ENCODE results near the gene CYP4B1. TPM values are rescaled to one million over a fixed set of nuclear protein-coding genes. Genes with fewer than 3 reads are reported as not detected.

Gene CYP4B1
- total RNA-seq, 1 donor from 2014 or later, result not detected

DNA sequence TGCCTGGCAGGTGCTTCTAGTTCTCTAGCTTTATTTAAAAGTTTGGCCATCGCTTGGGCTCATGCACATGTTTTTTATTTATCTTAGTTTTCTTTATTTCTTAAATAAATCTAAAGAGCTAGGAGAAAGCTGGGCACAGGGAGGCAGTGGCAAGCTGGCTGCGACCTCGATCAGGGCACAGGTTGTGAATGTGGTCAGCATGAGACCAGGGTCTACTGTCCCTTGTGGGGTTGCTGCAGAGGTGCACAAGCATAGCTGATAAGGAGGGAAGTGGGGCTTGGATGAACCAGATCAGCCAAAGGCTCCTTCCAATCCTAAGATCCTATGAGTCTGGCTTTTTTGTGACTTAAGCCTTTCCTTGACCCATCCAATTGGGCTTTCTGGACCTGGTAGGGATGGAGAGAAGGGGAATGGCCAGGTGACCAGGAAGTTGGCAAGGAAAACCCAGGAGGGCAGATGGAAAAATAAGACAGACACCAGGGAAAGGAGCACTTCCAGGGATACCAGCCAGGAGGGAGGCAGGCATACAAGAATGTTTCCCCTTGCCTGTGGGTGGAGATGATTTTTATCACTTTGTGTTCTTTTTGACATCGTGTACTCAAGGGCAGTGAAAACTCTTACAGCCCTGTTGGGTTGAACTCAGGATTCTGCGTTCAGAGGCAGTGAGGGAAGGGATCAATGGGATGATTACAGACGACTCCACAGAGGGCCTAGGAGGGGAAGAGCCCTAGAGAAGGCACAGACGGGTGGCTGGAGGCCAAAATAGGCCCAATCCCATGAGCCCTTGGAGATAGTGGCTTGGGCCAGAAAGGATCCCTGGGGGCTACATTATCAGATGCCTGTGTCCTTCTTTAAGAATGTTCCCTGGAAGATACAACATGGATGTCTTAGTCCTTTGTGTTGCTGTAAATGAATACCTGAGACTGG is 8.5 kb downstream of the CYP4B1 start:
- intact Hi-C loops (cut with micrococcal nuclease), result no loop called here

DNA sequence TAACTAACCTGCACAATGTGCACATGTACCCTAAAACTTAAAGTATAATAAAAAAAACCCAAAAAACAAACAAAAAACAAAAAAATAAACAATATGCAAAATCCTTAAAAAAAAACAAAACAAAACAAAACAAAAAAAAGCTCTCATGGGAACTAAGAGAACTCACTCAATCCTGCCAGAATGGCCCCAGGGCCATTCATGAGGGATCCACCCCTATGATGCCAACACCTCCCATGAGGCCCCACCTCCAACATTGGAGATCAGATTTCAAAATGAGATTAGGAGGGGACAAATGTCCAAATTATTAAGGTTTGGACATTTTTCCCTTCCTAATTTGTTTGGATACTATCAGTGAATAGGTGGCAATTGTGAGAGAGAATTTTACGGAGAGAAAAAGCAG is 10.2 kb downstream of the CYP4B1 start:
- H3K27me3 Mint-ChIP-seq, result peaks cover 8% of the 10 kb centered on the region
- POLR2A ChIA-PET, result no interaction called here
- H3K36me3 Mint-ChIP-seq (ENCODE audit: low read depth), result no peaks in the 10 kb centered on the region
- peaks cover 3% of the 10 kb centered on the region for H3K9me3 Mint-ChIP-seq
- H3K4me1 Mint-ChIP-seq, result no peaks in the 10 kb centered on the region
- DNase-seq, result no peak
- no peak for ATAC-seq (ENCODE audit: low read depth)
- intact Hi-C loops (cut with micrococcal nuclease), result no loop called here
- no peak overlapping the region for H3K27ac Mint-ChIP-seq
- no peak overlapping the region for H3K4me3 Mint-ChIP-seq
- TF ChIP-seq CTCF (IDR thresholded peaks at IDR 0.05), result no peak
- CTCF ChIA-PET, result no interaction called here

More for the DNA sequence above, 8.5 kb downstream of the CYP4B1 start:
- H3K4me1 Mint-ChIP-seq, result no peaks in the 10 kb centered on the region
- CTCF ChIA-PET, result no interaction called here
- POLR2A ChIA-PET, result no interaction called here
- no peak overlapping the region for H3K27ac Mint-ChIP-seq
- no peaks in the 10 kb centered on the region for H3K36me3 Mint-ChIP-seq (ENCODE audit: low read depth)
- no peak for DNase-seq
- H3K9me3 Mint-ChIP-seq, result peaks cover 3% of the 10 kb centered on the region
- H3K27me3 Mint-ChIP-seq, result peaks cover 8% of the 10 kb centered on the region
- no peak overlapping the region for H3K4me3 Mint-ChIP-seq
- no peak for ATAC-seq (ENCODE audit: low read depth)
- TF ChIP-seq CTCF (IDR thresholded peaks at IDR 0.05), result no peak

DNA sequence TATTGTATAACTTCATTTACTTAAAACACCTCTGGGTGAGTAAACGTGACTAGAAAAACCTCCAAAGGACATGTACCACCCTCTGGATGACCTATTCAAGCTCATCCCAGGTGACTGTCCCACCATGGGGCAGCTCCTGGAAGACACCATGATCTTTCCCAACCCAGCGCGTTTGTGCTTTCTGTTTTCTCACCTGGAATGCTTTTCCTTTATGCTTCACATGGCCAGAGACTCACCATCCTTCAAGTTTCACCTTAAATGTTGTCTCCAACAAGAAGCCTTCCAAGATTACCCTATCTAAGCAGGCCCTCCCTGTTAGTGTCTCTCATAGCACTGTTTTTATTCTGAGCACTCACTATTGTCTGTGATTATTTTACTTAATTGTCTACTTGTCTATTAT is 11.1 kb downstream of the CYP4B1 start:
- POLR2A ChIA-PET, result no interaction called here
- ATAC-seq (ENCODE audit: low read depth), result no peak
- no peak for DNase-seq
- H3K4me3 Mint-ChIP-seq, result no peak overlapping the region
- H3K9me3 Mint-ChIP-seq, result peaks cover 3% of the 10 kb centered on the region
- intact Hi-C loops (cut with micrococcal nuclease), result no loop called here
- peaks cover 8% of the 10 kb centered on the region for H3K27me3 Mint-ChIP-seq
- TF ChIP-seq CTCF (IDR thresholded peaks at IDR 0.05), result no peak
- H3K27ac Mint-ChIP-seq, result no peak overlapping the region
- H3K36me3 Mint-ChIP-seq (ENCODE audit: low read depth), result no peaks in the 10 kb centered on the region
- no peaks in the 10 kb centered on the region for H3K4me1 Mint-ChIP-seq
- CTCF ChIA-PET, result no interaction called here

DNA sequence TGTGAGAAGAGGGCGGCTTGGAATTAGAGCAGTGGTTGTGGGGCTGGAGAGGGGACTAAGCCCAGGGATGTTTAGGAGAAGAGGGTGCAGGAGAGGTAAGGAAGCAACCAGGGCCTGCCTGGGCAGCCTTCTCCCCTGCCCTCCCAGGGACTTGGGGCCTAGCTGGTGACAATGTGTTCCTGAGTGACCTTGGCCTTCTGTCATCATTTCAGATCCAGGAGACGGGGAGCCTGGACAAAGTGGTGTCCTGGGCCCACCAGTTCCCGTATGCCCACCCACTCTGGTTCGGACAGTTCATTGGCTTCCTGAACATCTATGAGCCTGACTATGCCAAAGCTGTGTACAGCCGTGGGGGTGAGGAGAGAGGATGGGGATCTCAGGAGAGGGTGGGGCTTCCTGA is 11.8 kb downstream of the CYP4B1 start:
- TF ChIP-seq CTCF (IDR thresholded peaks at IDR 0.05), result no peak
- ChIA-PET POLR2A (no interaction called here), CTCF (no interaction called here)

DNA sequence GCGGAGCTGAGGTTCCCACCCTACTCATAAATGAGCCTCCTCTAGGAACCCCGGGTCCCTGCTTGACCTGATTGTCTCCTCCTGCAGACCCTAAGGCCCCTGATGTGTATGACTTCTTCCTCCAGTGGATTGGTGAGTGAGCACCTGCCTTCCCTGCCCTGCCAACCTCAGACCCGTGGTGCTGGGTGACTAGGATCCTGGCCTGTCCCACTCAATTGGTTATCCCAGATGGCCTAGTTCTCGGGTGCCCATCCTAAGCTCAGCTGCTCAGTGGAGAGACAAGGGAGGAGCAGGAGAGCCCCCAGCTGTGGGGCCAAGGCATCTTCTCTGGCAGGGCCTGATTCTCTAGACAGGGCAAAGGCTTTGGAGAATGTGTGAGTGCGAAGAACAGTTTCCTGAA is 12.2 kb downstream of the CYP4B1 start:
- Mint-ChIP-seq H3K27me3 (peaks cover 8% of the 10 kb centered on the region), H3K4me1 (no peaks in the 10 kb centered on the region), H3K27ac (no peak overlapping the region), H3K9me3 (peaks cover 3% of the 10 kb centered on the region), H3K36me3 (ENCODE audit: low read depth) (no peaks in the 10 kb centered on the region), H3K4me3 (no peak overlapping the region)
- CTCF ChIA-PET, result no interaction called here
- DNase-seq, result no peak
- intact Hi-C loops (cut with micrococcal nuclease), result no loop called here
- no peak for TF ChIP-seq CTCF (IDR thresholded peaks at IDR 0.05)
- ATAC-seq (ENCODE audit: low read depth), result no peak
- POLR2A ChIA-PET, result no interaction called here

More for the DNA sequence above, 11.8 kb downstream of the CYP4B1 start:
- intact Hi-C loops (cut with micrococcal nuclease), result no loop called here
- no peak for ATAC-seq (ENCODE audit: low read depth)
- peaks cover 8% of the 10 kb centered on the region for H3K27me3 Mint-ChIP-seq
- no peak for DNase-seq
- H3K4me3 Mint-ChIP-seq, result no peak overlapping the region
- H3K27ac Mint-ChIP-seq, result no peak overlapping the region
- peaks cover 3% of the 10 kb centered on the region for H3K9me3 Mint-ChIP-seq
- no peaks in the 10 kb centered on the region for H3K4me1 Mint-ChIP-seq
- no peaks in the 10 kb centered on the region for H3K36me3 Mint-ChIP-seq (ENCODE audit: low read depth)

Measured in activated B cell treated with CpG ODN at 0.5 μM for 24 hours (primary cell).